Parathyroid adenoma (tissue), 2 donors: ENCODE data around the gene PSMB3.

Experiments
- H2AFZ ChIP-seq: fragments of 300-600 bp; sonication (generic); one replicate; pipeline ENCODE4 v1.7.0; 2017; ENCODE audit warnings: antibody characterized with exemption, mild to moderate bottlenecking
- H3K27ac ChIP-seq: fragments of 300-600 bp; sonication (generic); one replicate; pipeline ENCODE4 v1.7.0; 2017
- H3K27me3 ChIP-seq: fragments of 300-600 bp; sonication (generic); one replicate; pipeline ENCODE4 v1.7.0; 2017; ENCODE audit warnings: low read length; ENCODE audit not compliant: control insufficient read depth, insufficient read depth
- H3K36me3 ChIP-seq: fragments of 300-600 bp; sonication (generic); one replicate; pipeline ENCODE4 v1.7.0; 2017; ENCODE audit warnings: low read length; ENCODE audit not compliant: control insufficient read depth, insufficient read depth
- H3K4me1 ChIP-seq: fragments of 300-600 bp; sonication (generic); one replicate; pipeline ENCODE4 v1.7.0; 2017; ENCODE audit warnings: control low read depth
- H3K4me2 ChIP-seq: fragments of 300-600 bp; sonication (generic); one replicate; pipeline ENCODE4 v1.7.0; 2017; ENCODE audit warnings: low read length
- H3K4me3 ChIP-seq: fragments of 300-600 bp; sonication (generic); one replicate; pipeline ENCODE4 v1.7.0; 2017; ENCODE audit warnings: low read depth, low read length
- H3K79me2 ChIP-seq: fragments of 300-600 bp; sonication (generic); one replicate; pipeline ENCODE4 v1.7.0; 2017; ENCODE audit warnings: control low read depth
- H3K9ac ChIP-seq: fragments of 300-600 bp; sonication (generic); one replicate; pipeline ENCODE4 v1.7.0; 2017; ENCODE audit warnings: mild to moderate bottlenecking
- H3K9me3 ChIP-seq: fragments of 300-600 bp; sonication (generic); one replicate; pipeline ENCODE4 v1.7.0; 2017; ENCODE audit warnings: low read length; ENCODE audit not compliant: control insufficient read depth
- CTCF ChIP-seq: fragments of 300-600 bp; sonication (generic); IDR thresholded peaks from one replicate; pipeline ENCODE4 v1.7.0; 2017; ENCODE audit warnings: antibody characterized with exemption, mild to moderate bottlenecking
- donor health status: primary hyperparathyroidism.

The PSMB3 gene

GRCh38 chr17:38705523-38705802, 47.1 kb upstream of the PSMB3 start:
- no peaks in the 10 kb centered on the region for H3K36me3 ChIP-seq
- H3K9me3 ChIP-seq: no peaks in the 10 kb centered on the region
- H3K4me3 ChIP-seq: peak overlapping the region; percentile 77
- H2AFZ ChIP-seq: no peak overlapping the region
- peaks cover 23% of the 10 kb centered on the region for H3K4me1 ChIP-seq
- H3K79me2 ChIP-seq: no peaks in the 10 kb centered on the region
- peak overlapping the region; percentile 85 for H3K27ac ChIP-seq
- TF ChIP-seq CTCF: no peak
- H3K4me2 ChIP-seq: no peak overlapping the region
- no peak overlapping the region for H3K9ac ChIP-seq
- no peaks in the 10 kb centered on the region for H3K27me3 ChIP-seq

GRCh38 chr17:38705803-38706504, 46.6 kb upstream of the PSMB3 start:
- Histone ChIP-seq H3K4me3 (peak overlapping the region; percentile 77), H3K9ac (peak overlapping the region; percentile 14), H3K9me3 (no peaks in the 10 kb centered on the region), H3K36me3 (no peaks in the 10 kb centered on the region), H3K27me3 (no peaks in the 10 kb centered on the region), H3K4me2 (peak overlapping the region; percentile 67), H3K4me1 (peaks cover 21% of the 10 kb centered on the region), H2AFZ (peak overlapping the region; percentile 55), H3K27ac (peak overlapping the region; percentile 85), H3K79me2 (no peaks in the 10 kb centered on the region)
- TF ChIP-seq CTCF: no peak

GRCh38 chr17:38706505-38707216, 45.9 kb upstream of the PSMB3 start:
- Histone ChIP-seq H3K4me1 (peaks cover 14% of the 10 kb centered on the region), H3K9ac (no peak overlapping the region), H3K79me2 (no peaks in the 10 kb centered on the region), H3K27ac (peak overlapping the region; percentile 85), H3K9me3 (no peaks in the 10 kb centered on the region), H3K36me3 (no peaks in the 10 kb centered on the region), H3K4me2 (peak overlapping the region; percentile 67), H3K4me3 (peak overlapping the region; percentile 77), H3K27me3 (no peaks in the 10 kb centered on the region), H2AFZ (no peak overlapping the region)
- no peak for TF ChIP-seq CTCF

- Histone ChIP-seq H3K9me3 (no peaks in the 10 kb centered on the region), H3K79me2 (no peaks in the 10 kb centered on the region), H3K4me1 (peaks cover 13% of the 10 kb centered on the region), H3K36me3 (no peaks in the 10 kb centered on the region), H3K27ac (no peak overlapping the region), H2AFZ (no peak overlapping the region), H3K4me3 (no peak overlapping the region), H3K9ac (no peak overlapping the region), H3K4me2 (no peak overlapping the region), H3K27me3 (no peaks in the 10 kb centered on the region)
- TF ChIP-seq CTCF: no peak
Observed at GRCh38 chr17:38707678-38708351, 44.7 kb upstream of the PSMB3 start.
